H1 (cell line): ENCODE measurements around the gene MOGAT2. TPM values are rescaled to one million over a fixed set of nuclear protein-coding genes. Genes with fewer than 3 reads are reported as not detected.

Experiments used
- MAFK ChIP-seq: IDR thresholded peaks from 2 replicates; pipeline ENCODE4 v1.6.1; 2012; ENCODE audit warnings: low read depth, mild to moderate bottlenecking, improper control_type of control experiment, low read length
- RFX5 ChIP-seq: IDR thresholded peaks from 2 replicates; pipeline ENCODE4 v1.6.1; 2011; ENCODE audit warnings: low read depth, low read length, improper control_type of control experiment, borderline replicate concordance
- polyA plus RNA-seq, 7 experiments: library from polyadenylated mRNA; depleted of rRNA in 3 of 7; stranded (reverse) in 5 of 7; unstranded in 2 of 7; fragments of >200 nt in 5 of 7; fragments of 200-250 nt in 2 of 7; gene quantifications; 1 replicate in 5 of 7; 2 replicates in 1 of 7; 4 replicates in 1 of 7; pipeline versions ENCODE4 v1.2.1 to v1.2.3, GENCODE V29; 2011 to 2013; ENCODE audit warnings: missing spikeins in 2 of 7, mixed read lengths in 2 of 7
- total RNA-seq: library from RNA; stranded (reverse); fragmentation: NEBNext Ultra II Directional; extraction: Animal tissue kit (Norgen Biotek cat#: 25700); gene quantifications from 2 replicates; pipeline ENCODE4 v1.2.1, GENCODE V29; 2021

MOGAT2 gene
- total and polyA plus RNA-seq, 2 of the 8 experiments (the other 6 are each of a cell fraction or from before 2014, with no cell fraction given): not detected

DNA sequence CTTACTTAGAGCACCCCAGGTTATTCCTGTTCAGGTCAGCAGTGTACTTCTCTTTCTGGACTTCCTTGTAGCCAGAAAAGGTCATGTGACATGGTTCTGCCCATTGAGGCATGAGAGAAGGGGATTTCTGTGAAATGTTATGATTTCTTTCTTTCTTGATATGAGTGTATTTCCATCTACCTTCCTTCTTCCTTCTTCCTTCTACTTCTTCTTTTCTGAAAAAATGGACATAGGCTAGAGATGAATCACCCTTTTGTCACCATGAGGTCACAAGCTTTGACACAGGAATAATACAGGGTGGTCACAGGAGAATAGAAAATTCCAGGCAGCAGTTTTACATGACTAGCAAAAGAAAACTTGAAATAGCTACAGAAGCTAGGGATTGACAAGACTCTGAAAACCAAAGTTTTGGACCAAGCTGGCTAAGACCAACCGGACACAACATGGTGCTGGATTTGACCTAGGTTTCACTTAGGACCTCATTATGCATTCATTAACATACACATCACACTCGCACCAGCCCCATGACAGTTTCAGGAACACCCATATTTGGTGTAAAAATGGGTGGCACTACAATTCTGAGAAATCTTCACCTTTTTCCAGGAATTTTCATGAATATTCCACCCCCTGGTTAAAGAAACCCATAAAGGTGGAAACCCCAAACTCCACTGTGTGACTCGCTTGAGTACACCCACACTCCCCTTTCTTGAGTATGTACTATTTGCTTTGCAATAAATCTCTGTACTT is 27.6 kb upstream of the MOGAT2 start (continued):
- TF ChIP-seq MAFK (no peak), RFX5 (no peak)
